Duodenal mucosa (tissue), 2 donors: ENCODE data around the gene TSC22D1.
"Not testable (repeated sequence)": the region's sequence is repeated elsewhere in the genome, so short reads cannot be mapped to it uniquely, and the experiment has no call there.

ENCODE experiments used
- H3K27ac ChIP-seq: one replicate; pipeline ENCODE4 v1.7.0; 2013; ENCODE audit warnings: low read depth, low read length
- H3K27me3 ChIP-seq, 2 donors: one replicate each; pipeline ENCODE4 v1.7.0; 2013; ENCODE audit warnings: low read length in 2 of 2, control low read depth in 1 of 2; ENCODE audit not compliant: insufficient read depth in 2 of 2, control insufficient read depth in 1 of 2
- H3K36me3 ChIP-seq, 2 donors: one replicate each; pipeline ENCODE4 v1.7.0; 2013; ENCODE audit warnings: low read length in 2 of 2, control low read depth in 1 of 2; ENCODE audit not compliant: insufficient read depth in 2 of 2, control insufficient read depth in 1 of 2
- H3K4me1 ChIP-seq, 2 donors: one replicate each; pipeline ENCODE4 v1.7.0; 2013; ENCODE audit warnings: low read length in 2 of 2, control low read depth in 1 of 2; ENCODE audit not compliant: insufficient read depth in 2 of 2, control insufficient read depth in 1 of 2
- H3K4me3 ChIP-seq, 2 donors: one replicate each; pipeline ENCODE4 v1.7.0; 2013; ENCODE audit warnings: low read length in 2 of 2, low read depth in 1 of 2
- H3K9ac ChIP-seq, 2 donors: one replicate each; pipeline ENCODE4 v1.7.0; 2013; ENCODE audit warnings: low read length in 2 of 2, low read depth in 1 of 2
- H3K9me3 ChIP-seq, 2 donors: one replicate each; pipeline ENCODE4 v1.7.0; 2013; ENCODE audit warnings: low read length in 2 of 2, control low read depth in 1 of 2; ENCODE audit not compliant: control insufficient read depth in 1 of 2

TSC22D1 gene

DNA sequence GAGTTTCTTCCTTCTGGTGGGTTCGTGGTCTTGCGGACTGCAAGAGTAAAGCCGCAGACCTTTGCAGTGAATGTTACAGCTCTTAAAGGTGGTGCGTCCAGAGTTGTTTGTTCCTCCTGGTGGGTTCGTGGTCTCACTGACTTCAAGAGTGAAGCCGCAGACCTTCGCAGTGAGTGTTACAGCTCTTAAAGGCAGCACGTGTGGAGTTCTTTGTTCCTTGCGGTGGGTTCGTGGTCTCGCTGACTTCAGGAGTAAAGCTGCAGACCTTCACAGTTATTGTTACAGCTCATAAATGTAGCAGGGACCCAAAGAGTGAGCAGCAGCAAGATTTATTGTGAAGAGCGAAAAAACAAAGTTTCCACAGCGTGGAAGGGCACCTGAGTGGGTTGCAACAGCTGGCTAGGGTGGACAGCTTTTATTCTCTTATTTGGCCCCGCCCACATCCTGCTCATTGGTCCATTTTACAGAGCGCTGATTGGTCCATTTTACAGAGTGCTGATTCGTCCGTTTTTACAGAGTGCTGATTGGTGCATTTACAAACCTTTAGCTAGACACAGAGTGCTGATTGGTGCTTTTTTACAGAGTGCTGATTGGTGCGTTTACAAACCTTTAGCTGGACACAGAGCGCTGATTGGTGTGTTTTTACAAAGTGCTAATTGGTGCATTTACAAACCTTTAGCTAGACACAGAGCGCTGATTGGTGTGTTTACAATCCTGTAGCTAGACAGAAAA, 17.9 kb upstream of the TSC22D1 start:
- H3K4me1 ChIP-seq, H3K9me3 ChIP-seq, H3K9ac ChIP-seq, H3K36me3 ChIP-seq, H3K4me3 ChIP-seq, H3K27me3 ChIP-seq, H3K27ac ChIP-seq: not testable (repeated sequence)

DNA sequence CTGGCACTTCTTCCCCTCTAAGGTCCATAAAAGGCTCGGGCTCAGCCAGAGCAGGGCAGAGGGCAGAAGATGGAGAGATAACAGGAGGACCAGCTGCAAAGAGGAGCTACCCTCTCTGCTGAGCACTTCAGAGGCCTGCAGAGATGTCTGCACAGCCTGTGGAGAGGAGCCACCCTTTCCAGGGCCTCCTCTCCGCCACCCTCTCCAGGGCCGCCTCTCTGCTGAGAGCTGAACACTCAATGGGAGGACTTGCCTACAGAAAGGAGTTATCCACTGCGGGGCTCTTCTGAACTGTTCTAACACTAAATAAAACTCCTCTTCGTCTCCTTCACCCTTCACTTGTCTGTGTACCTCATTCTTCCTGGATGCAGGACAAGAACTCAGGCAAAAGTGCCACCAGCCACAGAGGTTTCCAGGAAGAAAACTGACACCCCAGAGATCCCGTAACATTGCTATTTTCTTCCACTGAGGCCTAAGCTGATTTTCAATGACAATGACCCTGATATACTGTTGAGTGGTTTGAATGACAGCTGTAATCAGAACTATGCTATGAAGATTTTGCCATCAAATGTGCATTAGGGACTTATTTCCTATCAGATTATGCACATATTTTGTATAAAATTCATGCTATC, 16.2 kb upstream of the TSC22D1 start:
- Histone ChIP-seq H3K36me3 (no peaks in the 10 kb centered on the region), H3K4me3 (no peak overlapping the region), H3K4me1 (no peaks in the 10 kb centered on the region), H3K27ac (no peak overlapping the region), H3K27me3 (no peaks in the 10 kb centered on the region), H3K9ac (no peak overlapping the region), H3K9me3 (no peaks in the 10 kb centered on the region)

DNA sequence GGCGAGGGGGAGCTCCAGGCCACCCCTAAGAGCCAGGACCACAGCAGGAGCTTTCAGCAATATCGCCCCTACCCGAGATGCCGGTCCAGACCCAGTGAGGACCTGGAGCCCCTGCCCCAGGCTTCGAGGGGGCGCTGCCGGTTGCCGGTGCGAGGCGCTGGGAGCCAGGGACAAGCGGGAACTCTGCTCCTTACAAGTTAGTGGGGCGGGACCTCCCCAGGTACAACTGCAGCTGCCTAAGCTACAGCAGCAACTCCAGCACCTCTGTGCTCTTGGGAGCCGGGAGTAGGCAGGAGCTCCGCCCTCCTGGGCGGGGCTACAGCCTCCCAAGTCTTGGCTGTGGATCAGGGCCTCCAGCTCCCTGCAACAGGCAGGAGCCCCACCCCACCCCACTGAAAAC, 15.2 kb upstream of the TSC22D1 start:
- Histone ChIP-seq H3K27me3 (no peaks in the 10 kb centered on the region), H3K9ac (no peak overlapping the region), H3K4me1 (peaks cover 0 to 3% of the 10 kb centered on the region in 2 donors), H3K9me3 (no peaks in the 10 kb centered on the region), H3K4me3 (no peak overlapping the region), H3K27ac (no peak overlapping the region), H3K36me3 (no peaks in the 10 kb centered on the region)

GRCh38 chr13:44583137-44583536, 7.0 kb upstream of the TSC22D1 start:
- no peak overlapping the region for H3K9ac ChIP-seq
- H3K9me3 ChIP-seq, result no peaks in the 10 kb centered on the region
- peaks cover 6% of the 10 kb centered on the region in 2 donors for H3K4me1 ChIP-seq
- H3K36me3 ChIP-seq, result no peaks in the 10 kb centered on the region
- H3K27me3 ChIP-seq, result no peaks in the 10 kb centered on the region
- no peak overlapping the region for H3K4me3 ChIP-seq
- H3K27ac ChIP-seq, result no peak overlapping the region

GRCh38 chr13:44578067-44578400, 1.9 kb upstream of the TSC22D1 start:
- Histone ChIP-seq H3K4me3 (peak overlapping the region; percentile 79 to 83), H3K4me1 (peaks cover 31 to 32% of the 10 kb centered on the region in 2 donors), H3K27me3 (no peaks in the 10 kb centered on the region), H3K9me3 (no peaks in the 10 kb centered on the region), H3K27ac (peak overlapping the region; percentile 92), H3K9ac (peak overlapping the region; percentile 82 to 86), H3K36me3 (peaks cover 0 to 4% of the 10 kb centered on the region in 2 donors)

- Histone ChIP-seq H3K9me3 (no peaks in the 10 kb centered on the region), H3K27ac (peak overlapping the region; percentile 92), H3K9ac (peak overlapping the region; percentile 86 to 88), H3K4me1 (peaks cover 36 to 38% of the 10 kb centered on the region in 2 donors), H3K4me3 (peak overlapping the region; percentile 79 to 83), H3K27me3 (no peaks in the 10 kb centered on the region), H3K36me3 (peaks cover 0 to 4% of the 10 kb centered on the region in 2 donors)
Observed at GRCh38 chr13:44577236-44578066, 1.3 kb upstream of the TSC22D1 start.

DNA sequence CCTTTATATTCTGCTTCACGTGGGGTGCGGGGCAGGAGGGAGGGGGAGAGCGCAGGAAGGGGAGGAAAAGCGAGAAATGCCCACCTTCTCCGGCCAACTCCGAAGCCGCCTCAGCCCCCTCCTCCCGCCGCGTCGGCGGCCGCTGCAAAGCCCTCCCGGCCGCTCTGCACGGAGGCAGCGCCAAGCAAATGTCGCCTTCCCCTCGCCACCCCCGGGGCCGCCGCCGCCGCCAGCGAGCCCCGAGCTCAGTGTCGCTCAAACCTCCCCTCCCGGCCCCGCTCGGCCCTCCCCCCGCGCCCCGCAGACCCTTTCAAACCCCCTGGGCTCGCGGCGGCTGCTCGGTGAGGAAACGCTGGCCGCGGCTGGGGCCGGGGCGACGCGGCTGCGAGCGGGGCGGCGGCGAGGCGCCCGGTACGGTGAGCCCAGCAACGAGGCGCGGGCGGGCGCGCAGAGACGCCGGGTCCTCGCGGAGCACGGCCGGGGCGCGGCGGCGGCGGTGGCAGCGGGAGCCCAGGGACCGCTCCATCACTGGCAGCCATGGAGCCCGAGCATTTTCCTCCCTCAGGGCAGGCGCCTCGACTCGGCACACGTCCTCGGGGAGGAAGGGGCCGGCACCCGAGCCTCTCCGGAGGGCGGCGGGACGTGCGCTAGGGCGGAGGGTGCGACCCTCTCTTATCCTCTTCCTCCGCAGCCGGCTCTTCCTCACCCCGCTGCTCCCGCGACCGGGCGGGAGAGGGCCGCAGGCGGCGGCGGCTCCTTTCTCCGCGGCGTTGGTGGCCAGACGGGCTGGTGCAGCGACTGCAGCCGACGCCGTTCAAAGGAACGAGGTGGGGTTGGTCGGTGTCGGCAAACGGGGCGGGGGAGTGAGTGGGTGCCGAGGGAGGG, 463 bp upstream of the TSC22D1 start:
- H3K27ac ChIP-seq, result peak overlapping the region; percentile 92
- peak overlapping the region; percentile 79 to 83 for H3K4me3 ChIP-seq
- no peaks in the 10 kb centered on the region for H3K9me3 ChIP-seq
- peaks cover 0 to 4% of the 10 kb centered on the region in 2 donors for H3K36me3 ChIP-seq
- peaks cover 38 to 47% of the 10 kb centered on the region in 2 donors for H3K4me1 ChIP-seq
- H3K27me3 ChIP-seq, result no peaks in the 10 kb centered on the region
- H3K9ac ChIP-seq, result peak overlapping the region; percentile 86 to 88

DNA sequence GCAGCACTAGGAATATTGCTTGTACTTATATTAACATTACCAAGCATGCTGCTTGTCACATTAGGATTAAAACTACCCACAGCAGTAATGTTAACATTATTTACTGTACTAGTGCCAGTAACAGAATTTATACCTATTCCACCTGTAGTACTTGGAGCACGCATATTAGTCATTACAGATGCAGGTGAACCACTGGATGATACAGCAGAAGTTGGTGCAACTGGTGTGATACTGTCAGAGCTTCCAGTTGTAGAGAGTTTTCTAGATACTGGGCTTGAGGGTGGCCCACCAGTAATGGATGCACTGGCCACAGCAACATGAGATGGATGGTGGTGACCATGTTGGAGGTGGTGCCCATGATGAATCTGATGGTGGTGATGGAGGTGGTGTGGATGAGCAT, 1.1 kb downstream of the TSC22D1 start:
- no peaks in the 10 kb centered on the region for H3K27me3 ChIP-seq
- no peaks in the 10 kb centered on the region for H3K9me3 ChIP-seq
- H3K4me3 ChIP-seq, result peak overlapping the region; percentile 79 to 83
- H3K9ac ChIP-seq, result peak overlapping the region; percentile 19 to 84
- H3K4me1 ChIP-seq, result peaks cover 38 to 51% of the 10 kb centered on the region in 2 donors
- peaks cover 0 to 4% of the 10 kb centered on the region in 2 donors for H3K36me3 ChIP-seq
- peak overlapping the region; percentile 11 for H3K27ac ChIP-seq

- peak overlapping the region; percentile 79 to 83 for H3K4me3 ChIP-seq
- no peaks in the 10 kb centered on the region for H3K9me3 ChIP-seq
- peak overlapping the region in 1 of 2 donors; percentile 19 for H3K9ac ChIP-seq
- H3K27me3 ChIP-seq, result no peaks in the 10 kb centered on the region
- no peak overlapping the region for H3K27ac ChIP-seq
- H3K4me1 ChIP-seq, result peaks cover 38 to 51% of the 10 kb centered on the region in 2 donors
- H3K36me3 ChIP-seq, result peaks cover 0 to 4% of the 10 kb centered on the region in 2 donors
Observed at GRCh38 chr13:44574466-44574855, 1.7 kb downstream of the TSC22D1 start.
